NCI-H774 (cell line): Measurements from ENCODE around the gene SLC10A7.
"Not testable (repeated sequence)": the region's sequence is repeated elsewhere in the genome, so short reads cannot be mapped to it uniquely, and the experiment has no call there.

Experiments
- DNase-seq: peaks from one replicate; lab custom pipeline; 2025; lab: John Stamatoyannopoulos, UW

Gene SLC10A7

DNA sequence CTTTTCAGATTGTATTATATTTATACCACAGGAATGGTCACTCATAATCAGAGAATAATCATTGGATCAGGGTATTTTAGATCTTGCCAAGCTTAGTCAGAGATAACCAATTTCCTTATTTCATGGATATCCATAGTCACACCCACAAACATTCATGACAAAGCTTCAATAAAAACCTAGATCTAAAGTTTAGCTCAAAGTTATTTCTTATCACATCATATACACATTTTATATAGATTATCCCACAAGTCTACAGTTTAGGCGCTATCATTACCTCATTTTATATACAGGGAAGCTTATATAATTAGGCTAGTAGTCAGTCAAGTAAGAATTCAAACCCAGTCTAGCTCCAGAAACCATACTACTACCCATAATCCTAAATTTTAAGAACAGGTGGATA lies 82.3 kb downstream of the SLC10A7 start:
- no peak for DNase-seq

- DNase-seq, result no peak
Observed at GRCh38 chr4:146437778-146438177, 84.0 kb downstream of the SLC10A7 start.

GRCh38 chr4:146436423-146437162 lies 85.1 kb downstream of the SLC10A7 start:
- DNase-seq, result no peak

- DNase-seq, result no peak
Observed at GRCh38 chr4:146435962-146436361, 85.8 kb downstream of the SLC10A7 start.

DNA sequence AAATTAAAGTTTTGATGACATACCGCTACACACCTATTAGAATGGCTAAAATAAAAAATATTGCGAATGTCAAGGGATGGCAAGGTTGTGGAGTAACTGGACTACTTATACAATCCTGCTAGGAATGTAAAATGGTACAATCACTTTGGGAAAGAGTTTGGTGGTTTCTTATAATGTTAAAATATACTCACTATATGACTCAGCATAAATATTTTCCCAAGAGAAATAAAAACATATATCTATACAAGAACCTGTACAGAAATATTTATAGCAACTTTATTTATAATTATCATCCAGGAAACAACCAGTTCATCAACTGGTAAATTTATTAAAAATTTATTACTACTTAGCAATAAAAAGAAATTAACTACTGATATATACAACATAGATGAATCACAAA lies 89.7 kb downstream of the SLC10A7 start:
- DNase-seq, result no peak

DNA sequence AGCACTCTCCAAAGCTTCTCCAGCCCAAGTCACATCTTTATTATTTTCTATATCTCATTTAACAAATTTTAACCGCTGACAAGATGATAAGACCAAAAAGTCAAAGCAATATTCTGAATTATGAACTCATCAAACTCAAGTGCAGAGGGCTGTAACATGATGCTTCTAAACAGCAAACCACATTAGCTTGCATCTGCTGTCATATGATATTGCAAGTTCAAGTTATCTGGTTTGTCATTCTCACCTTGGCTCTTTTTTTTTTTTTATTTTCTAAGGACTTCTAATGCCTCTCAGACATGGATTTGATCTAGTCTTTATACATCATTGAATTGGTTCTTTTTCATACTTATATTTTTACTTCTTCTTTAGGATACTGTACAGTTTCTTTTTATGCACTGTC lies 93.4 kb downstream of the SLC10A7 start:
- no peak for DNase-seq

- DNase-seq, result no peak
Observed at GRCh38 chr4:146417822-146418221, 103.9 kb downstream of the SLC10A7 start.

DNA sequence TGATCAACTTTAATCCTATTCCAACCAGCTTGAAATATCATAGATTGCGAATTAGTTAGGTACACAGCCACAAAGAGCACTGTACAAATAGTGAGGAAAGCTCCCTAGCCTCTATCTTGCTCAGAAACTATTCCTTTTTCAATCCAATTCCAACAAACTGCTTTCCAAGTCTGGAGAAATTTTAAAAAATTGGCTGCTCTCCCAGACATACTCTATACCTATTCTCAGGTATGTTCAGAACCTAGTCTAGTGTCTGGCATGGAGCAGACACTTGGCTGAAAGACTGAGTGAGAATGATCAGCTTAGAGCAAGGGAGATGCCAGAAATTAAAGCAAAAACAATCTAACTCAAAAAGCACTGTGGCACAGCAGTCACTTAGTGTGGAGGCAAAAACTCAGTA lies 105.9 kb downstream of the SLC10A7 start:
- no peak for DNase-seq

DNA sequence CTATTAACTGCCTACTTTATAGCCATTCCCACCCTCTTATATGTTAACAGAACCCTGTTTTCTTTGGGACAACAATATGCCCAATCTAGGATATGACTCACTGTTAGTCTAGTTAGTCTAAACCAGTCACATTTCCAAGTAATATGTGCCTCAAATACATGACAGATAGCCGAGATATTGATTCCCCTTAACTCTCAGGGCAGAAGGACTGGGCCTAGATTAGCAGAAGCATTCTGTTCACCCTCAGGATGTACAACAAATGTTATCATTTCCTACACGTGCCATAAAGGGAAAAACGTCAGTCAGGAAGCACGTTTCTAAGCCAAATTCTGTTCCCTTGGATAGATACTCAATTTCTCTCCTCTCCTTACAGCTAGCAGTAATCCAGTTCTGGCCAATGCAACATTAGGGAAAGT lies 114.1 kb downstream of the SLC10A7 start:
- DNase-seq, result no peak

GRCh38 chr4:146407257-146407656 lies 114.5 kb downstream of the SLC10A7 start:
- DNase-seq, result no peak

GRCh38 chr4:146401274-146401673 lies 120.5 kb downstream of the SLC10A7 start:
- no peak for DNase-seq

GRCh38 chr4:146398896-146399445 lies 122.8 kb downstream of the SLC10A7 start:
- no peak for DNase-seq

- no peak for DNase-seq
Observed at GRCh38 chr4:146398404-146398803, 123.3 kb downstream of the SLC10A7 start.

GRCh38 chr4:146389561-146389960 lies 132.2 kb downstream of the SLC10A7 start:
- no peak for DNase-seq

GRCh38 chr4:146382194-146382593 lies 139.5 kb downstream of the SLC10A7 start:
- DNase-seq, result peak; percentile 17

GRCh38 chr4:146381263-146381872 lies 140.4 kb downstream of the SLC10A7 start:
- DNase-seq, result no peak

DNA sequence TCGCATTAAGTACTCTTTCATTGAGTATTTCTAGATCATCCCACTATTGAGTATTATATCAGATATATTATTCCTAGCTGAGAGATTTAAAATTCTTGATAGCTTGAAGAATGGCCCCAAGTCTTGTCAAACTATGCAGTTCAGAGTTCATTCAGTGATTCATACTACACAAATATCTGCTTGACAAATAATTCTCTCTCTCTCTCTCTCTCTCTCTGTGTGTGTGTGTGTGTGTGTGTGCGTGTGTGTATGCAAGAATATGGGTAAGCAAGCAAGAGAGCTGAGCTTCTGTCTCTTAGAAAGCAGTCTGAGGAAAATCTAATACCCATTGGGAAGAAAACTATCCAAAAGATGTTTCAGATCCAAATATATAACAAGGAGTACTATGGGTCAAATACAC lies 142.0 kb downstream of the SLC10A7 start:
- DNase-seq, result no peak

DNA sequence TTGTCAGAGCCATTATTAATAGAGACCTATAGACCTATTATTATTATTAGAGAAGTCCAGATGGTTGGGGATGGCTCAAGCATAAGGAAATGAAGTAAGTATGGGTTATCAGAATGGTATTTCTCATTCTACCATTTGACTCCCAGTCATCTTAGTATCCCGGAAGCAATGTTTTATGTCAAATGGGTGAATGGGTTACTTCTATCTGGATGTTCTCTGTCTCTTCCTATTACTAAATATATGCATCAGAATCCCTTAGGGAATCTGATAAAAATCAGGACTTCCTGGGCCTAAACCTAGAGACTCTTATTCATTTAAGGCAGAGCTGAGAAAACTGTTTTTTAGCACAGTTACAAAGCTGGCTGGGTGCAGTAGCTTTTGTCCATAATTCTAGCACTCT lies 149.9 kb downstream of the SLC10A7 start:
- no peak for DNase-seq

DNA sequence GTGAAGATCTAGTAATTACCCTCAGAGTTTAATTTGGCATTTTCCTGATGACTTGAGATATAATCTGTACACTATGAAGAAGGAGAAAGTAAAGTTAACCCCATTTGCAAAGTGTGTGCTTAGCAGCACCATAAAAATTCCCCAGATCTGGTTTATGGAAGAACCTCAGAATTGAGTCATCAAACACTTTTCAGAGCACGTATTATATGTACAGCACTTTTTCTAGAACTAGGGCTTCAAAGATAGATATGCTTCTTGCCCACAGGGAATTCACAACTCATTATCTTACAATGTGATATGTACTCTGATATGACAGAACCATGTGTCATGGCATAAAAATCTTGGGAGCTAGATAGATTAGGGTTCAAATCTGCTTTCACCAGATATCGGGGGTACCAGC lies 150.9 kb downstream of the SLC10A7 start:
- no peak for DNase-seq

DNA sequence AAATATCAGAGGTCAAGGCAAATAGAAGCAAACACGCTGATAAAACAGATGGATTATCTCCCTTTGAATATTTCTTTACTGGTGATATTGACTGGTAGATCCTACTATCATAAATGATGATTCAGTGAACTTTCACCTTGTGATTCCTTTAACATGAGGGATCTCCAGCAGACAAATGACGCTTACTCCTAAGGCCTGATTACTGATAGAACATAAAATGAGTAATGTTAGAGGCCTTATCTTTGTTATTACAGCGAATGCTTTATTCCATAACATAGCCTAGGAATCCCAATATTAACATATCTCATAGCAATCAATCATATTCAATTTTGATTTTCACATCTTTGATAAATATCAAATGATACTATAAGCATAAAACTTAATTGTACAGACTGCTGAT lies 152.3 kb downstream of the SLC10A7 start:
- DNase-seq, result no peak

- DNase-seq, result no peak
Observed at GRCh38 chr4:146368209-146368608, 153.5 kb downstream of the SLC10A7 start.

DNA sequence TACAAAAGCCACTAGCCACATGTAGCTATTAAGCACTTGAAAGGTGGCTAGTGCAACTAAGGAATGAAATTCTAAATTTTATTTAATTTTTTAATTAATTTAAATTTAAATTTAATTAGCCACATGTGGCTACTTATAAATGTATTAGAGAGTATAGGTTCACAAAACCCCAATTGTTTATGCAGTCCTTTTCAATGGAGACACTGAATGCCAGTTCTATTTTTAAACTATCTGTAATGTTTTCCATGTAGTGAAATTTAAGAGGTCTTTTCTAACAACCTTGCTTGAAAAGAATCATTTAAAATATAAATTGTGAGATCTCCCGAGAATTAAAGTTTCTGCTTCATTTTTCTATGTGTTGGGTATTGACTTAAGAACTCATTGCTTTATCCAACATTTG lies 154.4 kb downstream of the SLC10A7 start:
- no peak for DNase-seq

GRCh38 chr4:146359771-146360170 lies 162.0 kb downstream of the SLC10A7 start:
- DNase-seq, result no peak

GRCh38 chr4:146350114-146350513 lies 171.6 kb downstream of the SLC10A7 start:
- DNase-seq, result not testable (repeated sequence)
